MM.1S (cell line): ENCODE data around the gene PRDM11.

ENCODE experiments used
- EZH2 ChIP-seq: fragments of 300-600 bp; sonication (generic); optimal IDR thresholded peaks from 2 replicates; pipeline ENCODE3; 2017; ENCODE audit warnings: low read depth, mild to moderate bottlenecking, antibody characterized with exemption, low read length, mixed read lengths
- EZH2phosphoT487 ChIP-seq: fragments of 300-600 bp; sonication (generic); IDR thresholded peaks from 2 replicates; pipeline ENCODE4 v1.6.1; 2018; ENCODE audit warnings: antibody characterized with exemption, low read length
- TF ChIP-seq, protein P1 (sequence below): fragments of 300-600 bp; sonication (generic); IDR thresholded peaks from 2 replicates; pipeline ENCODE4 v1.5.1; 2016; ENCODE audit warnings: antibody characterized with exemption, low read length, mixed read lengths

DNA sequence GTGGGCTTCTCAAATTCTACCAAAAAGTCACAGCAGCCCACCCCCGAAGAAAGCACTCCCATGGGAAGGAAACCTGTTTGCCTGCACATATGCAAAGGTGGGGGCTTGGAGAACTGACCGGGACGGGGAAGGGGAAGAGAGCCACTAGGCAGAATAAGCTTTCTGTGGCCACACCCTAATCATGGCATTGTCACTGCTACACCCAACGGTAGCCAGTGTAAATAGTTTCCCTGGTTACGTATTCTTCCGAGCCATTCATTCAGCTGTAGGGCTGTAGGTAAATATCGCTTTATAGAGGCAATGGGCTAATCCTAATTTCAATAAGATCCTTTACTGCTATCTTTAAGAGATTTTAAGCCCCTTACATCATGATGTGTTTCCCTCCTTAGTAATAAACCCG, 61.7 kb downstream of the PRDM11 start:
- TF ChIP-seq, protein P1, sequence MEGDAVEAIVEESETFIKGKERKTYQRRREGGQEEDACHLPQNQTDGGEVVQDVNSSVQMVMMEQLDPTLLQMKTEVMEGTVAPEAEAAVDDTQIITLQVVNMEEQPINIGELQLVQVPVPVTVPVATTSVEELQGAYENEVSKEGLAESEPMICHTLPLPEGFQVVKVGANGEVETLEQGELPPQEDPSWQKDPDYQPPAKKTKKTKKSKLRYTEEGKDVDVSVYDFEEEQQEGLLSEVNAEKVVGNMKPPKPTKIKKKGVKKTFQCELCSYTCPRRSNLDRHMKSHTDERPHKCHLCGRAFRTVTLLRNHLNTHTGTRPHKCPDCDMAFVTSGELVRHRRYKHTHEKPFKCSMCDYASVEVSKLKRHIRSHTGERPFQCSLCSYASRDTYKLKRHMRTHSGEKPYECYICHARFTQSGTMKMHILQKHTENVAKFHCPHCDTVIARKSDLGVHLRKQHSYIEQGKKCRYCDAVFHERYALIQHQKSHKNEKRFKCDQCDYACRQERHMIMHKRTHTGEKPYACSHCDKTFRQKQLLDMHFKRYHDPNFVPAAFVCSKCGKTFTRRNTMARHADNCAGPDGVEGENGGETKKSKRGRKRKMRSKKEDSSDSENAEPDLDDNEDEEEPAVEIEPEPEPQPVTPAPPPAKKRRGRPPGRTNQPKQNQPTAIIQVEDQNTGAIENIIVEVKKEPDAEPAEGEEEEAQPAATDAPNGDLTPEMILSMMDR = no peak
- TF ChIP-seq EZH2 (no peak), EZH2phosphoT487 (no peak)
